ENCODE measurements around the gene PJVK.
"Not testable (repeated sequence)": the region's sequence is repeated elsewhere in the genome, so short reads cannot be mapped to it uniquely, and the experiment has no call there.

PJVK gene

DNA sequence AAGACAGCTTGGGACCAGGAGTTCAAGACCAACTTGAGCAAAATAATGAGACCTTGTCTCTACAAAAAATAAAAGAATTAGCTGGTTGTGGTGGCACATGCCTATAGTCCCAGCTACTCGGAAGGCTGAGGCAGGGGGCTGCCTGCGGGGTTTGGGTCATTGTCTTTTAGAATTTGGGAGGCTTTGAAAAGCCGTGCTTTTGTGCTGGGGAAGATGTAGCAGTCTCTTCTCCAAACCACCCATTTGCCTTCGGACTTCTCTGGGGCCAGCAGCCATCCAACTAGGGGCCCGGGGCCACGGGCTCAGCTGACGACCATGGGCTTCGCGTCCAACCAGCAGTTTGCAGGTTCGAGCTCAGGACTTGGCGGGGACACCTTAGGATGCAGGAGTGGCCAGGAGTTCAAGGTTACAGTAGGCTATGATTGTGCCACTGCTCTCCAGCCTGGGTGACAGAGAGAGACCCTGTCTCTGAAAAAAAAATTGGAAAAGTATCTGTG lies 6.3 kb downstream of the PJVK start:
- no peak overlapping the region for H3K4me3 ChIP-seq (ENCODE audit: insufficient read depth, low read depth, low read length)
- no peaks in the 10 kb centered on the region for H3K36me3 ChIP-seq (ENCODE audit: control insufficient read depth, insufficient read depth, low read length)
- WGBS, 2 experiments = 72 to 76% methylated on average over 11 of the region's 11 CpGs
- no peaks in the 10 kb centered on the region for H3K9me3 ChIP-seq (ENCODE audit: control insufficient read depth, low read length)
- H3K27me3 ChIP-seq (ENCODE audit: control insufficient read depth, insufficient read depth, low read length, poor library complexity, severe bottlenecking) = no peaks in the 10 kb centered on the region
- no peaks in the 10 kb centered on the region for H3K4me1 ChIP-seq (ENCODE audit: control insufficient read depth, insufficient read depth, low read length)
- no peak overlapping the region for H3K27ac ChIP-seq (ENCODE audit: insufficient read depth, low read depth, low read length, poor library complexity, severe bottlenecking)

DNA sequence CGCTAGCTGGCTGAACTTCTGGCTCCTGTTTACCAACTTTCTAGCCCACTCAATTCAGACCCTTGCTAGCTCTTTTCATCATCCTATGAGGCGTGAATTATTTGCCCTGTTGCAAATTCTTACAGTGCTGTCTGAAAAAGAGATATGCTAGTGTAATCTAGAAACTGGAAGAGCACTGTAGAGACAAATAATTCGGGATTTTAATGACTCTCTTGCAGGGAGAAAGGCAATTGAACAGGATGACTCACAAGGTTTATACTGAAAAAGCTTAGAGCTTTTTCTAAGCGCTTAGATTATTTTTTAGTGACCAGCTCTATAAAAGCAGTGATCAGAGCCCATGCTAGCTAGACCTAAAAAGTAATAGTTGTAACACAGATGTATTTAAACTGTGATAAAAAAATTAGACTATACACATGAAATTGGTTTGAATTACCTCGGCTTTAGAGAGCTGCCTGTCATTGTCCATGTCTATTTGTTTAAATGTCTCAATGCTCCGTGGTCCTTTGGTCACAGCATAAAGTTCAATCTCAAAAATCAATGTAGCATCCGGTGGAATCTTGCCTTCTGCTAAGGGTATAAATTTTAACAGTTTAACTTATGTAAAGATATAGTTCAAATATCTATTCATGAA lies 18.2 kb downstream of the PJVK start:
- Histone ChIP-seq H3K36me3 (ENCODE audit: control insufficient read depth, insufficient read depth, low read length) (peaks cover 9% of the 10 kb centered on the region), H3K4me3 (ENCODE audit: insufficient read depth, low read depth, low read length) (no peak overlapping the region), H3K9me3 (ENCODE audit: control insufficient read depth, low read length) (no peaks in the 10 kb centered on the region), H3K4me1 (ENCODE audit: control insufficient read depth, insufficient read depth, low read length) (no peaks in the 10 kb centered on the region), H3K27me3 (ENCODE audit: control insufficient read depth, insufficient read depth, low read length, poor library complexity, severe bottlenecking) (no peaks in the 10 kb centered on the region), H3K27ac (ENCODE audit: insufficient read depth, low read depth, low read length, poor library complexity, severe bottlenecking) (no peak overlapping the region)
- 93 to 96% methylated on average over 6 to 7 of the region's 7 CpGs for WGBS, 2 experiments

DNA sequence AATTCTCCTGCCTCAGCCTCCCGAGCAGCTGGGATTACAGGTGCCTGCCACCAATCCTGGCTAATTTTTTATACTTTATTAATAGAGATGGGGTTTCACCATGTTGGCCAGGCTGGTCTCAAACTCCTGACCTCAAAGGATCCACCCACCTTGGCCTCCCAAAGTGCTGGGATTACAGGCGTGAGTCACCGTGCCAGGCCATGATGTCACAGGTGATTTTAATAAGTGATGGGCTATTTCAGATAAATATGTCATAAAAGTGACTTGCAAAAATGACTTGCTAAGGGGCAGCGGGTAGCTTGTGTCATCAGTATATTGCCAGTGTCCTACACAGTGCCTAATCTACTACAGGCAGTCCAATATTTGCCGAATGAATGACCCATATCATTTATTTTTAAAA lies 20.1 kb downstream of the PJVK start:
- H3K4me1 ChIP-seq (ENCODE audit: control insufficient read depth, insufficient read depth, low read length); H3K9me3 ChIP-seq (ENCODE audit: control insufficient read depth, low read length); H3K4me3 ChIP-seq (ENCODE audit: insufficient read depth, low read depth, low read length); H3K27me3 ChIP-seq (ENCODE audit: control insufficient read depth, insufficient read depth, low read length, poor library complexity, severe bottlenecking); H3K27ac ChIP-seq (ENCODE audit: insufficient read depth, low read depth, low read length, poor library complexity, severe bottlenecking); H3K36me3 ChIP-seq (ENCODE audit: control insufficient read depth, insufficient read depth, low read length): not testable (repeated sequence)
- 89 to 94% methylated on average over 4 to 5 of the region's 5 CpGs for WGBS, 2 experiments

DNA sequence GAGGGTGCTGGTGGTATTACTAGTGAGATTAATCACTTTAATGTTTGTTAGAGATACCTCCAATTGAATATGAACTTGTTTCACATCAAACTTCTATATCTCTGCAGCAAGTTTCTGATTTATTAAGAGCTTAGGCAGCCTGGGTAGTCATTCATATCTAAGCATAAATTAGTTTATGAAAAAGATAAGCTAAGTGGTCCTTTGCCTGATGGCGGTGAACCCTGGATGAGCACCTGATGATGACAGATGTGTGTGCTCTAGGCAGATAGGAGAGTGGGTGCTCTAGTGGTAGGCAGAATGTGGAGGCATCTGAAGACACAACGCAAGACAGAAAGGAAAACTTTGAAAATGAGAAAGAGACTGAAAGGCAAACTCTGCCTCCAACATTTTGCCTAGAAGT lies 22.2 kb downstream of the PJVK start:
- Histone ChIP-seq H3K9me3 (ENCODE audit: control insufficient read depth, low read length) (no peaks in the 10 kb centered on the region), H3K36me3 (ENCODE audit: control insufficient read depth, insufficient read depth, low read length) (no peaks in the 10 kb centered on the region), H3K27me3 (ENCODE audit: control insufficient read depth, insufficient read depth, low read length, poor library complexity, severe bottlenecking) (no peaks in the 10 kb centered on the region), H3K4me3 (ENCODE audit: insufficient read depth, low read depth, low read length) (no peak overlapping the region), H3K4me1 (ENCODE audit: control insufficient read depth, insufficient read depth, low read length) (peaks cover 4% of the 10 kb centered on the region), H3K27ac (ENCODE audit: insufficient read depth, low read depth, low read length, poor library complexity, severe bottlenecking) (no peak overlapping the region)
- WGBS, 2 experiments = 89 to 95% methylated on average over 2 of the region's 2 CpGs

DNA sequence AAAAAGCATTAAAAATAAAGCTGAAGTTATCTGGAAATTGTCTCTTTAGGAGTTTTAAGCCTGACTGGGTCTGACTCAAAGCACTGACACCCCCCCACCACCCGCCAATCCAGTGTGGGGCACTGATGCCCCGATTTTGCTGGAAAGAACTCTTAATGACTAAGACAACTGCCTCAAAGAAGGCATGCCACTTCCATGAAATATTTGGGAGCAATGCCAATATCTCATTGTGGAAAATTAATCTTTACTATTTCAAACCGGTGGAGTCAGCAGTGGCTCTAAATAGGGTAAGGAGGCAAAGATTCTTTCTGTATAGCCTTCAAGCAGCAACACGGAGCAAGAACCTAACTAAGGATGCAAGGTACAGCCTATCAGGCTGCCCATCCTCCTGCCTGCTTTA lies 22.8 kb downstream of the PJVK start:
- Histone ChIP-seq H3K9me3 (ENCODE audit: control insufficient read depth, low read length) (no peaks in the 10 kb centered on the region), H3K27me3 (ENCODE audit: control insufficient read depth, insufficient read depth, low read length, poor library complexity, severe bottlenecking) (peaks cover under 1% of the 10 kb centered on the region), H3K4me1 (ENCODE audit: control insufficient read depth, insufficient read depth, low read length) (peaks cover 4% of the 10 kb centered on the region), H3K36me3 (ENCODE audit: control insufficient read depth, insufficient read depth, low read length) (no peaks in the 10 kb centered on the region), H3K4me3 (ENCODE audit: insufficient read depth, low read depth, low read length) (no peak overlapping the region), H3K27ac (ENCODE audit: insufficient read depth, low read depth, low read length, poor library complexity, severe bottlenecking) (no peak overlapping the region)
- 92 to 94% methylated on average over 4 of the region's 4 CpGs for WGBS, 2 experiments

DNA sequence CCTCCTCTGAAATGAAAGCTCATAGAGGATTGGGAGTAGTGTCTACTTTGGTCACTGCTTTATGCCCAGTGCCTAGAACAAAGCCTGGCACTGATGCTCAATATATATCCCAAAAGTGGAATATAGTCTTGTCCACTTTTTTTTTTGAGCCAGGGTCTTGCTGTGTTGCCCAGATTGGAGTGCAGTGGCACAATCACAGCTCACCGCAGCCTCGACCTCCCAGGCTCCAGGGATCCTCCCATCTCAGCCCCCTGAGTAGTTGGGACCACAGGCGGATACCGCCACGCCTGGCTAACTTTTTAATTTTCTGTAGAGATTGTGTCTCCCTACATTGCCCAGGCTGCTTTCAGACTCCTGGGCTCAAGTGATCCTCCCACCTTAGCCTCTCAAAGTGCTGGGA lies 23.4 kb downstream of the PJVK start:
- peaks cover 7% of the 10 kb centered on the region for H3K27me3 ChIP-seq (ENCODE audit: control insufficient read depth, insufficient read depth, low read length, poor library complexity, severe bottlenecking)
- WGBS, 2 experiments = 92 to 95% methylated on average over 5 of the region's 5 CpGs

DNA sequence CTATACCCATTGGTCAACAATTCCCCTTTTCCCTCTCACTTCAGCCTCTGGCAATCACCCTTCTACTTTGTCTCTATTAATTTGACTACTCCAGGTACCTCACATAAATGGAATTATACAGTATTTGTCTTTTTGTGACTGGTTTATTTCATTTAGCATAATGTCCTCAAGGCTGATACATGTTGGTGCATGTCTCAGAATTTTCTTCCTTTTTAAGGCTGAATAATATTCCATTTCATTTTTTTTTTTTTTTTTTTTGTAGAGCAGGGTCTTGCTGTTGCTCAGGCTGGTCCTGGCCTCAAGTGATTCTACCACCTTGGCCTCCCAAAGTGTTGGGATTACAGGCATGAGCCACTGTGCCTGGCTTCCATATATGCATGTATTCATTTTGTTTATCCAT lies 25.3 kb downstream of the PJVK start:
- peaks cover 8% of the 10 kb centered on the region for H3K4me1 ChIP-seq (ENCODE audit: control insufficient read depth, insufficient read depth, low read length)
- no peaks in the 10 kb centered on the region for H3K36me3 ChIP-seq (ENCODE audit: control insufficient read depth, insufficient read depth, low read length)
- H3K4me3 ChIP-seq (ENCODE audit: insufficient read depth, low read depth, low read length) = no peak overlapping the region
- H3K27ac ChIP-seq (ENCODE audit: insufficient read depth, low read depth, low read length, poor library complexity, severe bottlenecking) = no peak overlapping the region
- H3K27me3 ChIP-seq (ENCODE audit: control insufficient read depth, insufficient read depth, low read length, poor library complexity, severe bottlenecking) = peaks cover 8% of the 10 kb centered on the region
- H3K9me3 ChIP-seq (ENCODE audit: control insufficient read depth, low read length) = no peaks in the 10 kb centered on the region

More for the DNA sequence above, 23.4 kb downstream of the PJVK start:
- Histone ChIP-seq H3K9me3 (ENCODE audit: control insufficient read depth, low read length) (no peaks in the 10 kb centered on the region), H3K36me3 (ENCODE audit: control insufficient read depth, insufficient read depth, low read length) (no peaks in the 10 kb centered on the region), H3K4me3 (ENCODE audit: insufficient read depth, low read depth, low read length) (no peak overlapping the region), H3K4me1 (ENCODE audit: control insufficient read depth, insufficient read depth, low read length) (peaks cover 4% of the 10 kb centered on the region), H3K27ac (ENCODE audit: insufficient read depth, low read depth, low read length, poor library complexity, severe bottlenecking) (no peak overlapping the region)

DNA sequence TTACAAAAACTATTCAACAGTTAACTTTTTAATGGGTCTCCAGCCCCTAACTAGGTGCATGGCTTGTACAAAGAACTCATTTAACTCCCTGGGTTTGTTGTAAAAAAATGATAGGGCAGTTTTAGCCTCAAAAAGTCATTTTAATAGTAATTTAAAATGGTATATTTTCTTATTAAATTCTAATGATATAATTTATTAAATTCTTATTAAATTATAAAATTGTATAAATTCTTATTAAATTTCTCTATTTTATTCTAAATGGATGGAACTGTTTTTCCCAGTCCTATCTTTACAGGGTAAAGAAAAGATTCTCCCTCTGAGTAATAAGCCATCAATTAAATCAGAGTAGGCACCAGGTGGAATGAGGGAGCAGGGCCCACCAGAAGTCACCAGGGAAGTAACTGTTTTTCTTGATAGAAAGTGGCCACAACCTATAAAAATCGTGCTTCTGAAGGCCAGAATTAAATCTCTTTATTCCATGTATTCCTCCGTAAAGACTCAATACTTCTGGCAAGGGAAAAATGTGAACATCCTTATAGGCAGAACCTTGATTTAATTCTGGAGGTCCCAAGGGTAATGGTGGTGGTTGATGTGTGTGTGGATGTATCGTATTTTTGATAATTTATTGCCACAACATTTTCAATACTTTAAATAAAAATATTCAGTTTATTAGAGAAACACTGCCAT lies 26.4 kb downstream of the PJVK start:
- no peaks in the 10 kb centered on the region for H3K9me3 ChIP-seq (ENCODE audit: control insufficient read depth, low read length)
- peaks cover 8% of the 10 kb centered on the region for H3K27me3 ChIP-seq (ENCODE audit: control insufficient read depth, insufficient read depth, low read length, poor library complexity, severe bottlenecking)
- H3K27ac ChIP-seq (ENCODE audit: insufficient read depth, low read depth, low read length, poor library complexity, severe bottlenecking) = no peak overlapping the region
- 63 to 68% methylated on average over 2 of the region's 3 CpGs for WGBS, 2 experiments
- H3K36me3 ChIP-seq (ENCODE audit: control insufficient read depth, insufficient read depth, low read length) = no peaks in the 10 kb centered on the region
- peaks cover 17% of the 10 kb centered on the region for H3K4me1 ChIP-seq (ENCODE audit: control insufficient read depth, insufficient read depth, low read length)
- peak overlapping the region; percentile 81 for H3K4me3 ChIP-seq (ENCODE audit: insufficient read depth, low read depth, low read length)

DNA sequence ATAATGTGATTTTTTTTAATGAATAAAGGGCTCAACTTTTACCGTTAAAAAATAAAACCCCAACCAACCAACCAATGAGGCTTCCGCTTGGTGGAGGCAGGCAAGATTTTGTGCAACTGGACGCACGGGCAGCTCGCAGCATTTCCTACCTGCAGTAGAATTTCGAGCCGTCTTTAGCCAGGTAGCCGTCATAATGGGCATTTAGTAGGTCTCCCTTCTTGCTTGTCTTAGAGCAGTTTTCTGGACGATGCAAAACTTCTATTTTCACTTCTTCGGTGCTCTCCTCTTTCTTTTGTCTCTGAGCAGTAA lies 26.9 kb downstream of the PJVK start:
- peak overlapping the region; percentile 92 for H3K27ac ChIP-seq (ENCODE audit: insufficient read depth, low read depth, low read length, poor library complexity, severe bottlenecking)
- H3K4me3 ChIP-seq (ENCODE audit: insufficient read depth, low read depth, low read length) = peak overlapping the region; percentile 81
- H3K9me3 ChIP-seq (ENCODE audit: control insufficient read depth, low read length) = no peaks in the 10 kb centered on the region
- H3K27me3 ChIP-seq (ENCODE audit: control insufficient read depth, insufficient read depth, low read length, poor library complexity, severe bottlenecking) = peaks cover 8% of the 10 kb centered on the region
- H3K36me3 ChIP-seq (ENCODE audit: control insufficient read depth, insufficient read depth, low read length) = no peaks in the 10 kb centered on the region
- H3K4me1 ChIP-seq (ENCODE audit: control insufficient read depth, insufficient read depth, low read length) = peaks cover 17% of the 10 kb centered on the region
- 7 to 9% methylated on average over 9 to 10 of the region's 10 CpGs for WGBS, 2 experiments

DNA sequence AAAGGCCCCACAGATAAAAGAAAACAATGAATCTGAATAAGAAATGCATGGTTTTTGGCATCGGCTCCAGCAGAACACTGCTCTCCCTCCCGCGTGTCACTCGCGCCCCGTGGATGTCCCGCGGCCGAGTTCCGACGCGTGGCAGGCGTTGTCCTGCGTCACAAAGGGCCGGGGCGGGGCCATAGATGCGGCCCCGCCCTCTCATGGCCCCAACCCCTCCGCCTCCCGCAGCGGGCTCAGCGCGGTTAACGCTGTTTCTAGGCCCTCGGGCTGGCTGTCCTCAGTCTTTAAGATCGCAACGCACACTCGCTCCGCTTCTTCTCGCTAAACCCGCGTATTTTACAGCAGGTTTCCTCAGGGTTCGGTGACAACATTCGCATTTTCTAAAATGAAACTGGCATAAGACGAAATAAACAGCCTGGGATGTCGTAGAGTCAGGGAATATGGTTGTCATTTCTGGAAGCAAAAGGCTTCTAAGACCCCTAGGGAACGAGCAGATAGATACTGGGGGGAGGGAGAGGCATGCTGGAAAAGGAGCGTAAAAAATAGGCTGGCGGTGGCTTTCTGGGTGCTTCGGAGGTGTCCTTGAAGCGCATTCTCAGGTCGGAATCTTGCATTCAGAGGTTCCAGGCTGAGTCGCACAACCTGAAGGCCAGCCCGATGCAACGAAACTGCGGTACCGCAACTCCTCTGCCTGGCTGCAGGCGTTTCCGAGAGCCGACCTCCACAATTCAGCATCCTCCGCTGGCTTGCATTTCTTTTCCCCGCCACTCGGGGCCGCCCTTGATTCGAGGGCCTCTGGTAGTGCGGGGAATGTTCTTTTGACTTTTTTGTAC lies 27.5 kb downstream of the PJVK start, which contains the start of gene FKBP7:
Gene FKBP7 (minus strand): TSS at position 162 of the 836 bp plus-strand sequence. CDS start 101 bp downstream, at position 61.
- H3K4me3 ChIP-seq (ENCODE audit: insufficient read depth, low read depth, low read length) = peak within 1 kb of the TSS; percentile 81
- H3K9me3 ChIP-seq (ENCODE audit: control insufficient read depth, low read length) = no peaks in the 10 kb centered on the region
- H3K27me3 ChIP-seq (ENCODE audit: control insufficient read depth, insufficient read depth, low read length, poor library complexity, severe bottlenecking) = peaks cover 8% of the 10 kb centered on the region
- WGBS, 2 experiments = 1 to 2% methylated on average over 56 of the region's 56 CpGs
- peak within 1 kb of the TSS; percentile 92 for H3K27ac ChIP-seq (ENCODE audit: insufficient read depth, low read depth, low read length, poor library complexity, severe bottlenecking)
- H3K4me1 ChIP-seq (ENCODE audit: control insufficient read depth, insufficient read depth, low read length) = peaks cover 17% of the 10 kb centered on the region
- H3K36me3 ChIP-seq (ENCODE audit: control insufficient read depth, insufficient read depth, low read length) = no peaks in the 10 kb centered on the region
